KMS-11 (cell line): ENCODE results near the gene NDUFV1.

Source experiments
- H2AFZ ChIP-seq: fragments of 200-600 bp; sonication (generic); 2 replicates; pipeline ENCODE4 v1.6.1; 2016; ENCODE audit warnings: antibody characterized with exemption, mixed run types, low read depth
- H3K27ac ChIP-seq: fragments of 200-600 bp; sonication (generic); 2 replicates; pipeline ENCODE4 v1.6.1; 2016; ENCODE audit warnings: mild to moderate bottlenecking, mixed run types
- H3K27me3 ChIP-seq: fragments of 200-600 bp; sonication (generic); 2 replicates; pipeline ENCODE4 v1.6.1; 2017; ENCODE audit warnings: mild to moderate bottlenecking, low read depth, mixed run types, moderate library complexity; ENCODE audit not compliant: insufficient read depth
- H3K36me3 ChIP-seq: fragments of 200-600 bp; sonication (generic); 2 replicates; pipeline ENCODE4 v1.6.1; 2017; ENCODE audit warnings: mild to moderate bottlenecking, mixed run types; ENCODE audit not compliant: insufficient read depth
- H3K4me1 ChIP-seq: fragments of 200-600 bp; sonication (generic); 2 replicates; pipeline ENCODE4 v1.6.1; 2016; ENCODE audit warnings: mild to moderate bottlenecking, low read depth, mixed run types; ENCODE audit not compliant: poor library complexity, severe bottlenecking
- H3K4me2 ChIP-seq: fragments of 200-600 bp; sonication (generic); 2 replicates; pipeline ENCODE4 v1.7.0; 2016; ENCODE audit warnings: mild to moderate bottlenecking, mixed run types
- H3K4me3 ChIP-seq: fragments of 200-600 bp; sonication (generic); IDR thresholded peaks from 2 replicates; pipeline ENCODE4 v1.6.1; 2017; ENCODE audit warnings: low read depth, low read length, mixed read lengths; ENCODE audit not compliant: insufficient read depth
- H3K79me2 ChIP-seq: fragments of 200-600 bp; sonication (generic); 2 replicates; pipeline ENCODE4 v1.6.1; 2016; ENCODE audit warnings: low read depth, mixed run types; ENCODE audit not compliant: insufficient read depth
- H3K9ac ChIP-seq: fragments of 200-600 bp; sonication (generic); 2 replicates; pipeline ENCODE4 v1.6.1; 2016; ENCODE audit warnings: mild to moderate bottlenecking, mixed run types
- H4K20me1 ChIP-seq: fragments of 200-600 bp; sonication (generic); 2 replicates; pipeline ENCODE4 v1.6.1; 2016; ENCODE audit warnings: mild to moderate bottlenecking, mixed run types; ENCODE audit not compliant: insufficient read depth
- TF ChIP-seq, protein P1 (sequence below): fragments of 200-600 bp; sonication (generic); conservative IDR thresholded peaks from 2 replicates; pipeline ENCODE4 v1.6.1; 2017; ENCODE audit warnings: low read depth, mild to moderate bottlenecking, antibody characterized with exemption, low read length, moderate library complexity, mixed read lengths

NDUFV1 gene

DNA sequence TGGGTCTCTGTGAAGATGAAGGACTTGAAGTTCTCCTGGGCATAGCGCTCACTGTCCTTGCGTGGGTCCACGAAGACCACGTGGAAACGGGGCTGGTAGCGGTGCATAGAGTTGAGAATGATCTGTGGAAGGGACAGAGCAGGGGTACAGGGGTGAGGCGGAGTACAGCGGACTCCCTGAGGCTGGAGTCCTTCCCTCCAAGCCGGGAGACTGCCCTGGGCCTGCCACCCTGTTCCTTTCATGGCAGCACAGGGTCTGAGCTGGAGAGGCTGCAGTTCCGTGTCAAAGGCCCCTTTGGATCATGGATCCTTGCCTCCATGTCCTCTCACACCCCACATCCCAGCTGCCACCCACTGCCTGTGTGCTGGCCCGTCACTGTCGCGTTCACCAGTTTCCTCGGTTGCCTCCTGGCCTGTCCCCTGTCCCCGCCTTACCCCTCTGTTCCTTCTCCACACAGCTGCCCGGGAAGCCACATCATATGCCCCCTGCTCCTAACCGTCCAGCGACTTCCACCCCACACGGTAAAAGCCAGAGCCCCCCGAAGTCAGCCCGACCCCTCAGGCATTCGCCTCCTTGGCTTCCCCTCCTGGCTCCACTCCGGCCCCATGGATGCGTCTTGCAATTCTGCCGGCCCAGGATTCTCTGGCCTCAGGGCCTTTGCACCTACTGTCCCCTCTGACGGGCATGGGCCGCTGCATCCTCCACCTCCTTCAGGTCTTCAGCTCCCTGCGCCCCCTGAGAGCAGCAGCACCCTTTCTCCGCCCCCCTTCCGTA is 26.4 kb downstream of the NDUFV1 start:
- H3K4me2 ChIP-seq, result no peak overlapping the region
- H3K79me2 ChIP-seq, result no peaks in the 10 kb centered on the region
- H3K4me1 ChIP-seq, result peaks cover 16% of the 10 kb centered on the region
- no peak overlapping the region for H3K9ac ChIP-seq
- no peaks in the 10 kb centered on the region for H4K20me1 ChIP-seq
- no peaks in the 10 kb centered on the region for H3K27me3 ChIP-seq
- H3K27ac ChIP-seq, result no peak overlapping the region
- H3K36me3 ChIP-seq, result no peaks in the 10 kb centered on the region
- H2AFZ ChIP-seq, result no peak overlapping the region
- TF ChIP-seq, protein P1, sequence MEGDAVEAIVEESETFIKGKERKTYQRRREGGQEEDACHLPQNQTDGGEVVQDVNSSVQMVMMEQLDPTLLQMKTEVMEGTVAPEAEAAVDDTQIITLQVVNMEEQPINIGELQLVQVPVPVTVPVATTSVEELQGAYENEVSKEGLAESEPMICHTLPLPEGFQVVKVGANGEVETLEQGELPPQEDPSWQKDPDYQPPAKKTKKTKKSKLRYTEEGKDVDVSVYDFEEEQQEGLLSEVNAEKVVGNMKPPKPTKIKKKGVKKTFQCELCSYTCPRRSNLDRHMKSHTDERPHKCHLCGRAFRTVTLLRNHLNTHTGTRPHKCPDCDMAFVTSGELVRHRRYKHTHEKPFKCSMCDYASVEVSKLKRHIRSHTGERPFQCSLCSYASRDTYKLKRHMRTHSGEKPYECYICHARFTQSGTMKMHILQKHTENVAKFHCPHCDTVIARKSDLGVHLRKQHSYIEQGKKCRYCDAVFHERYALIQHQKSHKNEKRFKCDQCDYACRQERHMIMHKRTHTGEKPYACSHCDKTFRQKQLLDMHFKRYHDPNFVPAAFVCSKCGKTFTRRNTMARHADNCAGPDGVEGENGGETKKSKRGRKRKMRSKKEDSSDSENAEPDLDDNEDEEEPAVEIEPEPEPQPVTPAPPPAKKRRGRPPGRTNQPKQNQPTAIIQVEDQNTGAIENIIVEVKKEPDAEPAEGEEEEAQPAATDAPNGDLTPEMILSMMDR, result no peak
- H3K4me3 ChIP-seq, result no peak overlapping the region

DNA sequence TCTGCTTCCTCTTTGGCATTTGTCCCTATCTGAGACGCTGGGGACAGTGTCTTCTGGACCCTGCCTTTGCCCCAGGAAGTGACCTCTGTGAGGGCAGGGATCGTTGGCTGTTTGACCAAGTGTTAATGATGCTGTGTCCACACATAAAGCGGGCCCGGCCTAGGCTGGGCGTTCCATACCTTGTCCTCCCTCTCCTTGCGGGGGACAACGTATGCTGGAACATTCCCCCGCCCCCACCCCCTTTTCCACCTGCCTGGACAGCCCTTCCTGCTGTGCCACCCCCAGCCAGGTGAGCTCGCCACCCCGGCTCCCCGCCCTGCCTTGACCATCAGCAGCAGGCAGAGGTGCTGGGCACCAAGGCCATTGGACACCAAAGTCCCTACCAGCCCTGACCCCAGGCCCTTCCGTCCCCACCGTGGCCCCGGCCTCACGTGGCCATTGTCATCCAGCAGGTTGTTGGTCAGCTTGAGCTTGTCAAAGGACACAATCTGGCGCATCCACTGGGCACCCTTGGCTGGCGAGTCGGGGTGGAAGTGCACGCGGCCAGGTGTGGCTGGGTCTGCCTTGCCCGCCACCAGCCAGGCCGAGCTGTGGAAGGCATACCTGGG is 27.1 kb downstream of the NDUFV1 start:
- H3K9ac ChIP-seq, result no peak overlapping the region
- TF ChIP-seq, protein P1, result no peak
- no peaks in the 10 kb centered on the region for H4K20me1 ChIP-seq
- no peaks in the 10 kb centered on the region for H3K27me3 ChIP-seq
- H2AFZ ChIP-seq, result no peak overlapping the region
- no peak overlapping the region for H3K4me3 ChIP-seq
- H3K27ac ChIP-seq, result no peak overlapping the region
- H3K79me2 ChIP-seq, result no peaks in the 10 kb centered on the region
- H3K4me1 ChIP-seq, result peaks cover 11% of the 10 kb centered on the region
- H3K36me3 ChIP-seq, result no peaks in the 10 kb centered on the region
- H3K4me2 ChIP-seq, result no peak overlapping the region

DNA sequence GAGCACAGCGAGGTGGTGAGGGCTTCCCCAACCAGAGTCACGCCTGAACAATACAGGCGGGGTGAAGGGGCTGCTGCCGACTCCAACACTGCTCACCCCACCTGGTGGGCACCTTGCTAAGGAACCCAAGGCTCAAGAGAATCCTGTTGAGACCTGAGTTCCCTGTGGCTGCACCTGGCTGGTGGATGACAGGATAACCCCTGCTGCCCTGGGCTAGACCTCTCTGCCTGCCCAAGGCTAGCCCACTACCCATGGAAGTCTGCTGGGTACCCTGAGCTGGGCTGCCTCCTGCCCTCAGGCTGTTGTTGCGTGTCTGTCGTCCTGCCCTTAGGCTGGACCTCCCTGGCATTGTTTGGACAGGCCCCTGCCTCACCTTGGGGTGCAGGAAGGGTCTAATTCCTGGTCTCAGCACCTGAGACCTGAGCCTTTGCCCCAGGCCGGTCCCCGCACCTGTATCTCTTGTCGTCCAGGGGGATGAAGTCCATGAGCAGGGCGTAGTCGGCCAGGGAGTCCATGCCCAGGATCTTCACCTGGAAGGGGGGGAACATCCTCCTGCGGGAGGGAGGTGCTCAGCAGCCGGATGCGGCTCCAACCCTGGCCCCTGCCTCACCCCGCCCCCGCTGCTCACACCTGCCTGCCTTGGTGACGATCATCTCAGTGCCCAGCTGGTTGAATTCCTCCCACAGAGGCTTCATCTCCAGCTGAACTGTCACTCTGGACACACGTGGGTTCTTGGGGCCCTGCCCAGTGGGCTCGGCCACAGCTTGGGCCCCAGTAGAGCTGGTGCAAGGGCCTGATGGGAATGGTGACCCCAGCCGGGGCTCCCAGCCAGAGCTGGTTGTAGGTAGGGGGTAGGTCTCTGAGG is 27.9 kb downstream of the NDUFV1 start:
- Histone ChIP-seq H2AFZ (no peak overlapping the region), H3K4me3 (no peak overlapping the region), H4K20me1 (no peaks in the 10 kb centered on the region), H3K4me2 (no peak overlapping the region), H3K27me3 (no peaks in the 10 kb centered on the region; the same call in 1 of the 2 replicates), H3K27ac (no peak overlapping the region), H3K4me1 (peaks cover 8% of the 10 kb centered on the region), H3K79me2 (no peaks in the 10 kb centered on the region), H3K9ac (no peak overlapping the region), H3K36me3 (no peaks in the 10 kb centered on the region)
- TF ChIP-seq, protein P1, result no peak

DNA sequence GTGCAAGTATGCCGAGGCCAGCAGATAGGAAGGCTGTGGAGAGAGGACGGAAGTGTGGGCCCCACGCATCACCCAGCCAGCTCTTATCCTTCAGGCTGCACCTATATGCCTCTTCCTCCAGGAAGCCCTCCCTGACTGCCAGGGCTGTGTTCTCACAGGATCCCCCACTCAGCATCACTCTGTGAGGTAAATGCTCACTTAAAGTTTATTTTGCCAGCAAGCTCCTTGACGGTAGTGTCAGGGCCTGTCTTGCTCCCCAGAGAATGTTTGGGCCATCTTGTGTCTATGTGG is 28.4 kb downstream of the NDUFV1 start:
- TF ChIP-seq, protein P1, result no peak
- Histone ChIP-seq H3K4me2 (no peak overlapping the region), H3K4me1 (peaks cover 11% of the 10 kb centered on the region), H4K20me1 (no peaks in the 10 kb centered on the region), H2AFZ (no peak overlapping the region), H3K9ac (no peak overlapping the region), H3K4me3 (no peak overlapping the region), H3K27ac (no peak overlapping the region), H3K36me3 (no peaks in the 10 kb centered on the region), H3K79me2 (no peaks in the 10 kb centered on the region), H3K27me3 (no peaks in the 10 kb centered on the region; the same call in 1 of the 2 replicates)
